ENCODE results near the gene PHF10. TPM values are rescaled to one million over a fixed set of nuclear protein-coding genes. Genes with fewer than 3 reads are reported as not detected.
A peak's percentile ranks its signal among the peaks of the same experiment; 100 is the strongest.

The PHF10 gene
- total RNA-seq, 4 donors from 2014 or later, result 64.6 to 96.5 (median 78.0) TPM

DNA sequence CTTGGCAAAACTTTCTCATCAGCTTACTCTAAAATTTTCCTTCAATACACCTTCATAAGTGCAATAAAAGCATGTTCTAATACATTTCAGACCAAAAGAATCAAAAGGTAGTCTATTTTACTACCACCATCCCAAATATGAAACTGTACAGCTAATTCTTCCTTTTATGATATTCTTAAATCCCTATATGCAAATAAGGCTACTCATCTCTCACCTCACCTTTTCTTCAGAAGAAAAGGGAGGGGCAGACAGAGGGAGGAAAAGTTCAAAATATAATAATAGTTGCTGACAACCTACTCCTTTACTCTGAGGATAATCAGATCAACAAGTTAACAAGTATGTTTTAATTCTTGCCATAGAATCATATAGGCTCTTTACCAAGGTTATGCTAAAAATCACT lies 15.0 kb downstream of the PHF10 start:
- Histone ChIP-seq H3K9me3 (no peaks in the 10 kb centered on the region), H3K27me3 (no peaks in the 10 kb centered on the region), H3K36me3 (peaks cover 24 to 76% (median 54%) of the 10 kb centered on the region in 4 donors), H3K4me3 (no peak overlapping the region), H3K27ac (replicated peaks in 1 of 4) (no peak overlapping the region), H3K4me1 (peaks cover 10 to 17% (median 14%) of the 10 kb centered on the region in 4 donors)
- TF ChIP-seq, protein P1, sequence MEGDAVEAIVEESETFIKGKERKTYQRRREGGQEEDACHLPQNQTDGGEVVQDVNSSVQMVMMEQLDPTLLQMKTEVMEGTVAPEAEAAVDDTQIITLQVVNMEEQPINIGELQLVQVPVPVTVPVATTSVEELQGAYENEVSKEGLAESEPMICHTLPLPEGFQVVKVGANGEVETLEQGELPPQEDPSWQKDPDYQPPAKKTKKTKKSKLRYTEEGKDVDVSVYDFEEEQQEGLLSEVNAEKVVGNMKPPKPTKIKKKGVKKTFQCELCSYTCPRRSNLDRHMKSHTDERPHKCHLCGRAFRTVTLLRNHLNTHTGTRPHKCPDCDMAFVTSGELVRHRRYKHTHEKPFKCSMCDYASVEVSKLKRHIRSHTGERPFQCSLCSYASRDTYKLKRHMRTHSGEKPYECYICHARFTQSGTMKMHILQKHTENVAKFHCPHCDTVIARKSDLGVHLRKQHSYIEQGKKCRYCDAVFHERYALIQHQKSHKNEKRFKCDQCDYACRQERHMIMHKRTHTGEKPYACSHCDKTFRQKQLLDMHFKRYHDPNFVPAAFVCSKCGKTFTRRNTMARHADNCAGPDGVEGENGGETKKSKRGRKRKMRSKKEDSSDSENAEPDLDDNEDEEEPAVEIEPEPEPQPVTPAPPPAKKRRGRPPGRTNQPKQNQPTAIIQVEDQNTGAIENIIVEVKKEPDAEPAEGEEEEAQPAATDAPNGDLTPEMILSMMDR (IDR thresholded peaks at IDR 0.05), result no peak
- TF ChIP-seq POLR2AphosphoS5 (IDR thresholded peaks at IDR 0.05) (no peak), EP300 (IDR thresholded peaks at IDR 0.05) (no peak), POLR2A (IDR thresholded peaks at IDR 0.05; ENCODE audit: low read depth) (no peak)
- no peak for DNase-seq (ENCODE audit: extremely low spot score)
- intact Hi-C loops (cut with DNase I), result no loop called here

GRCh38 chr6:169707772-169708171 lies 16.5 kb downstream of the PHF10 start:
- intact Hi-C loops (cut with DNase I), result no loop called here
- TF ChIP-seq EP300 (IDR thresholded peaks at IDR 0.05), result no peak
- TF ChIP-seq, protein P1 (IDR thresholded peaks at IDR 0.05), result no peak
- TF ChIP-seq POLR2AphosphoS5 (IDR thresholded peaks at IDR 0.05), result no peak
- TF ChIP-seq POLR2A (IDR thresholded peaks at IDR 0.05; ENCODE audit: low read depth), result no peak
- 87% methylated on average over 2 of the region's 2 CpGs for WGBS
- Histone ChIP-seq H3K27ac (replicated peaks in 1 of 4) (no peak overlapping the region), H3K36me3 (peaks cover 19 to 65% (median 44%) of the 10 kb centered on the region in 4 donors), H3K4me3 (no peak overlapping the region), H3K4me1 (peaks cover 25 to 32% (median 29%) of the 10 kb centered on the region in 4 donors), H3K27me3 (no peaks in the 10 kb centered on the region), H3K9me3 (no peaks in the 10 kb centered on the region)
- no peak for DNase-seq (ENCODE audit: extremely low spot score)

- H3K9me3 ChIP-seq, result no peaks in the 10 kb centered on the region
- H3K36me3 ChIP-seq, result peaks cover 0 to 21% (median 12%) of the 10 kb centered on the region in 4 donors
- peak overlapping the region; percentile 83 to 99 (median 96) for H3K4me3 ChIP-seq
- H3K27ac ChIP-seq (replicated peaks in 1 of 4), result peak overlapping the region; percentile 96 to 99 (median 96)
- no peaks in the 10 kb centered on the region for H3K27me3 ChIP-seq
- 22% methylated on average over 2 of the region's 22 CpGs for WGBS
- H3K4me1 ChIP-seq, result peaks cover 30 to 63% (median 48%) of the 10 kb centered on the region in 4 donors
- TF ChIP-seq, protein P1 (IDR thresholded peaks at IDR 0.05), result no peak
- no peak for TF ChIP-seq POLR2A (IDR thresholded peaks at IDR 0.05; ENCODE audit: low read depth)
- no peak for TF ChIP-seq EP300 (IDR thresholded peaks at IDR 0.05)
- TF ChIP-seq POLR2AphosphoS5 (IDR thresholded peaks at IDR 0.05), result no peak
- DNase-seq (ENCODE audit: extremely low spot score), result no peak
- intact Hi-C loops (cut with DNase I), result loop anchor here (2.0 kb wide), 1 partner anchor 20 kb away; no protein-coding TSS in a partner anchor
Measured at GRCh38 chr6:169702840-169703246, 21.5 kb downstream of the PHF10 start.

DNA sequence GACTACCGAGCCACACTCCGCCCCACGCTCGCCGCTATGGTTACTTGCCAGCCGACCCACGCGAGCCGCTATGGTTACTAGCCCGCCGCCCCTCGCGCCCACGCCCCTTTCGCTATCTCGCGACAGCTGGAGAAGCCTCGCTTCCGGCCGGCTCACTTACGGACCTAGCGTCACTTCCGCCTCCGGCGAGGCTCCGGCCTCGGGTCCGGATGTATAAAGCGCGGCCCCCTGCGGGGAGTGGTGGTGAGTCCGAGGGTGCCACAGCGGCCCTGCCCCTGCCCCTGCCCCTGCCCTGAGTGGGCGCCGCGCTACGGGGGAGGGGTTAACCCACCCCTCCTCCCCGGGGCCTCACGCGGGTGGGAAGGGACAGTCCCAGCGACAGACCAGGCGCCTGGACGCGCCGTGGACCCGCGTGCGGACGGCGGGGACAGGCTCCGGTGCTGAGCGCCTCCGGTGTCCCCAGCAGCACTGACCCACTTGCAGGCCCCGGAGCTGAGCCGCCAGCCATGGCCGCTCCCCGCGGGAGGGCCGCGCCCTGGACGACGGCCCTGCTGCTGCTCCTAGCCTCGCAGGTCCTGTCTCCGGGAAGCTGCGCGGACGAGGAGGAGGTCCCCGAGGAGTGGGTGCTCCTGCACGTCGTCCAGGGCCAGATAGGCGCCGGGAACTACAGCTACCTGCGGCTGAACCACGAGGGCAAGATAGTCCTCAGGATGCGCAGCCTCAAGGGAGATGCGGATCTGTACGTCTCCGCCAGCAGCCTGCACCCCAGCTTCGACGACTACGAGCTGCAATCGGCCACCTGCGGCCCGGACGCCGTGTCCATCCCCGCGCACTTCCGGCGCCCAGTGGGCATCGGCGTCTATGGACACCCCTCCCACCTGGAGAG lies 22.1 kb downstream of the PHF10 start, which contains the start of the genes C6orf120 and WDR27:
C6orf120 (plus strand) TSS at position 173 of the 886 bp plus-strand sequence; CDS start at position 507, 334 bp downstream.
WDR27 (minus strand) TSS at position 76 of the 886 bp plus-strand sequence. CDS start 13,024 bp downstream, outside the sequence.
- Histone ChIP-seq H3K27ac (replicated peaks in 1 of 4) (peak within 1 kb of the TSS; percentile 96 to 99 (median 96)), H3K4me1 (peaks cover 30 to 63% (median 48%) of the 10 kb centered on the region in 4 donors), H3K36me3 (peaks cover 0 to 17% (median 12%) of the 10 kb centered on the region in 4 donors), H3K4me3 (peak within 1 kb of the TSS; percentile 83 to 99 (median 96)), H3K27me3 (no peaks in the 10 kb centered on the region), H3K9me3 (no peaks in the 10 kb centered on the region)
- TF ChIP-seq POLR2A (IDR thresholded peaks at IDR 0.05; ENCODE audit: low read depth) (peak; percentile 82), POLR2AphosphoS5 (IDR thresholded peaks at IDR 0.05) (peak; percentile 98 to 99), EP300 (IDR thresholded peaks at IDR 0.05) (no peak)
- TF ChIP-seq, protein P1 (IDR thresholded peaks at IDR 0.05), result peak in 1 of 3 experiments; percentile 15
- peak; percentile 99 for DNase-seq (ENCODE audit: extremely low spot score)
- intact Hi-C loops (cut with DNase I), result loop anchor here (2.0 kb wide), 2 partner anchors 21 to 49 kb away; partner anchors contain the start of genes DYNLT2 and ERMARD
- WGBS, result no CpG with 5 or more reads among the region's 92 CpGs
